GM23338 (cell line): Measurements from ENCODE around the gene ARHGDIA.

ENCODE experiments used
- CREB1 ChIP-seq: fragments of 250-450 bp; sonication (Bioruptor Pico); IDR thresholded peaks from 2 replicates; pipeline ENCODE4 v1.5.0; 2020; ENCODE audit warnings: low read depth, mild to moderate bottlenecking, moderate library complexity
- EZH2 ChIP-seq: fragments of 200-600 bp; sonication (generic); IDR thresholded peaks from one replicate; pipeline ENCODE4 v1.8.0; 2017; ENCODE audit warnings: antibody characterized with exemption, mild to moderate bottlenecking, low read depth; ENCODE audit not compliant: unreplicated experiment
- EZH2phosphoT487 ChIP-seq: fragments of 200-600 bp; sonication (generic); IDR thresholded peaks from one replicate; pipeline ENCODE4 v1.8.1; 2018; ENCODE audit warnings: antibody characterized with exemption; ENCODE audit not compliant: unreplicated experiment
- POLR2AphosphoS5 ChIP-seq: IDR thresholded peaks from 2 replicates; pipeline ENCODE4 v1.6.1; 2016; ENCODE audit warnings: antibody characterized with exemption, low read depth
- TF ChIP-seq, protein P1 (sequence below), 2 experiments: fragments of 200-600 bp in 1 of 2; sonication (generic) in 1 of 2; conservative IDR thresholded peaks; 2 replicates each; pipeline versions ENCODE4 v1.5.1 to v1.6.1; 2016 to 2017; ENCODE audit warnings: antibody characterized with exemption in 2 of 2, low read depth in 2 of 2, mild to moderate bottlenecking in 2 of 2, moderate library complexity in 1 of 2
- TF ChIP-seq, protein P2 (sequence below): IDR thresholded peaks from 2 replicates; pipeline ENCODE4 v1.6.1; 2016; ENCODE audit warnings: antibody characterized with exemption

DNA sequence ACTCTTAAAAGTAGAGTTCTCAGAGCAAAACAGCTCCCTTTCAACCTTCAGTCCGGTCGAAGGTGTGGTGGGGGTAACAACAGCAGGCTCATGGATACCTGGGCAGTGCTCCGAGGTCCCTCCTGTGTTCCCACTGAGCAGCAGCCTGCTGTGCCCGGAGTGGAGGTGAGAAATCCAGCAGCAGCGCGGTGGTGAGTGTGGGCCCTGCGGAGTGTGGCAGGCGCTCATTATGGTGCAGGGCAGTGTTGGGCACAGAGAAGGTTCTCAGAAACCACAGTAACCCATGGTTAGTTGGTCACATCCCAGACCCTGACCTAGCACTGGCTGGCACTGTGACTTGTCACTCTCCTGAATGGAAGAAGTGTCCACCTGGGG lies 5.8 kb downstream of the ARHGDIA start:
- TF ChIP-seq, protein P1, sequence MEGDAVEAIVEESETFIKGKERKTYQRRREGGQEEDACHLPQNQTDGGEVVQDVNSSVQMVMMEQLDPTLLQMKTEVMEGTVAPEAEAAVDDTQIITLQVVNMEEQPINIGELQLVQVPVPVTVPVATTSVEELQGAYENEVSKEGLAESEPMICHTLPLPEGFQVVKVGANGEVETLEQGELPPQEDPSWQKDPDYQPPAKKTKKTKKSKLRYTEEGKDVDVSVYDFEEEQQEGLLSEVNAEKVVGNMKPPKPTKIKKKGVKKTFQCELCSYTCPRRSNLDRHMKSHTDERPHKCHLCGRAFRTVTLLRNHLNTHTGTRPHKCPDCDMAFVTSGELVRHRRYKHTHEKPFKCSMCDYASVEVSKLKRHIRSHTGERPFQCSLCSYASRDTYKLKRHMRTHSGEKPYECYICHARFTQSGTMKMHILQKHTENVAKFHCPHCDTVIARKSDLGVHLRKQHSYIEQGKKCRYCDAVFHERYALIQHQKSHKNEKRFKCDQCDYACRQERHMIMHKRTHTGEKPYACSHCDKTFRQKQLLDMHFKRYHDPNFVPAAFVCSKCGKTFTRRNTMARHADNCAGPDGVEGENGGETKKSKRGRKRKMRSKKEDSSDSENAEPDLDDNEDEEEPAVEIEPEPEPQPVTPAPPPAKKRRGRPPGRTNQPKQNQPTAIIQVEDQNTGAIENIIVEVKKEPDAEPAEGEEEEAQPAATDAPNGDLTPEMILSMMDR (conservative IDR thresholded peaks at IDR 0.05; ENCODE audit: low read depth in 2 of 2): no peak
- TF ChIP-seq EZH2phosphoT487 (no peak), CREB1 (CRISPR knock-in tag) (no peak), EZH2 (no peak), POLR2AphosphoS5 (no peak)
- TF ChIP-seq, protein P2, sequence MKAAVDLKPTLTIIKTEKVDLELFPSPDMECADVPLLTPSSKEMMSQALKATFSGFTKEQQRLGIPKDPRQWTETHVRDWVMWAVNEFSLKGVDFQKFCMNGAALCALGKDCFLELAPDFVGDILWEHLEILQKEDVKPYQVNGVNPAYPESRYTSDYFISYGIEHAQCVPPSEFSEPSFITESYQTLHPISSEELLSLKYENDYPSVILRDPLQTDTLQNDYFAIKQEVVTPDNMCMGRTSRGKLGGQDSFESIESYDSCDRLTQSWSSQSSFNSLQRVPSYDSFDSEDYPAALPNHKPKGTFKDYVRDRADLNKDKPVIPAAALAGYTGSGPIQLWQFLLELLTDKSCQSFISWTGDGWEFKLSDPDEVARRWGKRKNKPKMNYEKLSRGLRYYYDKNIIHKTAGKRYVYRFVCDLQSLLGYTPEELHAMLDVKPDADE: no peak
